ENCODE results near the gene DNAI1.
A peak's percentile ranks its signal among the peaks of the same experiment; 100 is the strongest.
"Not testable (repeated sequence)": the region's sequence is repeated elsewhere in the genome, so short reads cannot be mapped to it uniquely, and the experiment has no call there.

Gene DNAI1

GRCh38 chr9:34438465-34438864 lies 20.1 kb upstream of the DNAI1 start:
- H3K9me3 Mint-ChIP-seq; H3K4me3 Mint-ChIP-seq; H3K4me1 Mint-ChIP-seq; DNase-seq; ATAC-seq (replicated peaks); H3K27me3 Mint-ChIP-seq; H3K27ac Mint-ChIP-seq: not testable (repeated sequence)
- peaks cover 14 to 22% of the 10 kb centered on the region in 2 donors for H3K36me3 Mint-ChIP-seq

GRCh38 chr9:34440017-34440416 lies 18.6 kb upstream of the DNAI1 start:
- H3K9me3 Mint-ChIP-seq = no peaks in the 10 kb centered on the region
- H3K27ac Mint-ChIP-seq = no peak overlapping the region
- ATAC-seq (replicated peaks) = no peak
- H3K36me3 Mint-ChIP-seq = peaks cover 14 to 22% of the 10 kb centered on the region in 2 donors
- no peak overlapping the region for H3K4me3 Mint-ChIP-seq
- peaks cover 11 to 14% of the 10 kb centered on the region in 2 donors for H3K4me1 Mint-ChIP-seq
- no peak for DNase-seq
- no peaks in the 10 kb centered on the region for H3K27me3 Mint-ChIP-seq

GRCh38 chr9:34442770-34443169 lies 15.8 kb upstream of the DNAI1 start:
- H3K4me1 Mint-ChIP-seq = peaks cover 11 to 14% of the 10 kb centered on the region in 2 donors
- H3K27ac Mint-ChIP-seq = no peak overlapping the region
- H3K9me3 Mint-ChIP-seq = no peaks in the 10 kb centered on the region
- H3K4me3 Mint-ChIP-seq = no peak overlapping the region
- H3K27me3 Mint-ChIP-seq = no peaks in the 10 kb centered on the region
- no peak for ATAC-seq (replicated peaks)
- DNase-seq = no peak
- H3K36me3 Mint-ChIP-seq = peaks cover 14 to 22% of the 10 kb centered on the region in 2 donors

- DNase-seq = no peak
- Mint-ChIP-seq H3K27ac (no peak overlapping the region), H3K4me1 (peaks cover 11 to 14% of the 10 kb centered on the region in 2 donors), H3K36me3 (peaks cover 9 to 17% of the 10 kb centered on the region in 2 donors), H3K27me3 (no peaks in the 10 kb centered on the region), H3K4me3 (no peak overlapping the region), H3K9me3 (no peaks in the 10 kb centered on the region)
- ATAC-seq (replicated peaks) = no peak
These were observed 15.1 kb upstream of the DNAI1 start for GRCh38 chr9:34443533-34443932.

- H3K27ac Mint-ChIP-seq = no peak overlapping the region
- H3K4me1 Mint-ChIP-seq = peaks cover 11 to 14% of the 10 kb centered on the region in 2 donors
- no peaks in the 10 kb centered on the region for H3K27me3 Mint-ChIP-seq
- H3K9me3 Mint-ChIP-seq = no peaks in the 10 kb centered on the region
- ATAC-seq (replicated peaks) (no peak), DNase-seq (no peak)
- peaks cover 5 to 13% of the 10 kb centered on the region in 2 donors for H3K36me3 Mint-ChIP-seq
- no peak overlapping the region for H3K4me3 Mint-ChIP-seq
These were observed 14.6 kb upstream of the DNAI1 start for GRCh38 chr9:34443976-34444375.

GRCh38 chr9:34446468-34446891 lies 12.1 kb upstream of the DNAI1 start:
- ATAC-seq (replicated peaks) (no peak), DNase-seq (no peak)
- Mint-ChIP-seq H3K27ac (no peak overlapping the region), H3K36me3 (peaks cover 0 to 1% of the 10 kb centered on the region in 2 donors), H3K4me3 (no peak overlapping the region), H3K4me1 (peaks cover 16% of the 10 kb centered on the region in 2 donors), H3K9me3 (no peaks in the 10 kb centered on the region), H3K27me3 (no peaks in the 10 kb centered on the region)

- ATAC-seq (replicated peaks) = no peak
- Mint-ChIP-seq H3K27ac (no peak overlapping the region), H3K27me3 (no peaks in the 10 kb centered on the region), H3K36me3 (peaks cover 0 to 1% of the 10 kb centered on the region in 2 donors), H3K4me1 (peaks cover 19 to 21% of the 10 kb centered on the region in 2 donors), H3K9me3 (no peaks in the 10 kb centered on the region), H3K4me3 (no peak overlapping the region)
- DNase-seq = no peak
These were observed 11.7 kb upstream of the DNAI1 start for GRCh38 chr9:34446951-34447350.

- H3K4me3 Mint-ChIP-seq = no peak overlapping the region
- no peak overlapping the region for H3K27ac Mint-ChIP-seq
- DNase-seq (no peak), ATAC-seq (replicated peaks) (no peak)
- H3K9me3 Mint-ChIP-seq = no peaks in the 10 kb centered on the region
- peaks cover 17 to 30% of the 10 kb centered on the region in 2 donors for H3K4me1 Mint-ChIP-seq
- no peaks in the 10 kb centered on the region for H3K27me3 Mint-ChIP-seq
- H3K36me3 Mint-ChIP-seq = peaks cover 0 to 4% of the 10 kb centered on the region in 2 donors
These were observed 8.0 kb upstream of the DNAI1 start for GRCh38 chr9:34450644-34451043.

- Mint-ChIP-seq H3K36me3 (peaks cover 0 to 4% of the 10 kb centered on the region in 2 donors), H3K4me3 (no peak overlapping the region), H3K9me3 (no peaks in the 10 kb centered on the region), H3K27ac (no peak overlapping the region), H3K27me3 (no peaks in the 10 kb centered on the region), H3K4me1 (peaks cover 18 to 30% of the 10 kb centered on the region in 2 donors)
- ATAC-seq (replicated peaks) (no peak), DNase-seq (no peak)
These were observed 7.5 kb upstream of the DNAI1 start for GRCh38 chr9:34451135-34451534.

- Mint-ChIP-seq H3K27ac (no peak overlapping the region), H3K36me3 (peaks cover 0 to 4% of the 10 kb centered on the region in 2 donors), H3K27me3 (no peaks in the 10 kb centered on the region), H3K4me3 (no peak overlapping the region), H3K9me3 (no peaks in the 10 kb centered on the region), H3K4me1 (peaks cover 20 to 31% of the 10 kb centered on the region in 2 donors)
- ATAC-seq (replicated peaks) (peak; percentile 94 to 97), DNase-seq (peak; percentile 15)
These were observed 7.1 kb upstream of the DNAI1 start for GRCh38 chr9:34451545-34451944.

- H3K4me1 Mint-ChIP-seq = peaks cover 27 to 41% of the 10 kb centered on the region in 2 donors
- H3K27ac Mint-ChIP-seq = no peak overlapping the region
- H3K36me3 Mint-ChIP-seq = peaks cover 0 to 4% of the 10 kb centered on the region in 2 donors
- H3K4me3 Mint-ChIP-seq = no peak overlapping the region
- no peak for ATAC-seq (replicated peaks)
- no peaks in the 10 kb centered on the region for H3K9me3 Mint-ChIP-seq
- DNase-seq = no peak
- H3K27me3 Mint-ChIP-seq = peaks cover 0 to 3% of the 10 kb centered on the region in 2 donors
These were observed 6.0 kb upstream of the DNAI1 start for GRCh38 chr9:34452568-34452967.

GRCh38 chr9:34454571-34455065 lies 4.0 kb upstream of the DNAI1 start:
- no peaks in the 10 kb centered on the region for H3K9me3 Mint-ChIP-seq
- DNase-seq (no peak), ATAC-seq (replicated peaks) (peak in 1 of 2 donors; percentile 17)
- peaks cover 0 to 4% of the 10 kb centered on the region in 2 donors for H3K36me3 Mint-ChIP-seq
- H3K27me3 Mint-ChIP-seq = peaks cover 4 to 5% of the 10 kb centered on the region in 2 donors
- H3K27ac Mint-ChIP-seq = no peak overlapping the region
- H3K4me1 Mint-ChIP-seq = peaks cover 38 to 57% of the 10 kb centered on the region in 2 donors
- H3K4me3 Mint-ChIP-seq = no peak overlapping the region

GRCh38 chr9:34456151-34456550 lies 2.5 kb upstream of the DNAI1 start:
- Mint-ChIP-seq H3K36me3 (peaks cover 0 to 4% of the 10 kb centered on the region in 2 donors), H3K4me1 (peaks cover 40 to 61% of the 10 kb centered on the region in 2 donors), H3K9me3 (no peaks in the 10 kb centered on the region), H3K27ac (no peak overlapping the region), H3K27me3 (peaks cover 4 to 5% of the 10 kb centered on the region in 2 donors), H3K4me3 (no peak overlapping the region)
- no peak for DNase-seq
- no peak for ATAC-seq (replicated peaks)

- H3K4me3 Mint-ChIP-seq = peak overlapping the region; percentile 87 to 95
- ATAC-seq (replicated peaks) (no peak), DNase-seq (no peak)
- peaks cover 0 to 4% of the 10 kb centered on the region in 2 donors for H3K36me3 Mint-ChIP-seq
- H3K4me1 Mint-ChIP-seq = peaks cover 34 to 55% of the 10 kb centered on the region in 2 donors
- peaks cover 7 to 10% of the 10 kb centered on the region in 2 donors for H3K27me3 Mint-ChIP-seq
- H3K27ac Mint-ChIP-seq = no peak overlapping the region
- H3K9me3 Mint-ChIP-seq = no peaks in the 10 kb centered on the region
These were observed 1.9 kb upstream of the DNAI1 start for GRCh38 chr9:34456746-34457145.

- peaks cover 8 to 11% of the 10 kb centered on the region in 2 donors for H3K27me3 Mint-ChIP-seq
These were observed 1.2 kb upstream of the DNAI1 start for GRCh38 chr9:34457266-34458012.

More at GRCh38 chr9:34457266-34458012, 1.2 kb upstream of the DNAI1 start:
- peak overlapping the region; percentile 80 for H3K27ac Mint-ChIP-seq
- no peaks in the 10 kb centered on the region for H3K9me3 Mint-ChIP-seq
- peak overlapping the region; percentile 87 to 95 for H3K4me3 Mint-ChIP-seq
- ATAC-seq (replicated peaks) (peak; percentile 14), DNase-seq (no peak)
- peaks cover 34 to 53% of the 10 kb centered on the region in 2 donors for H3K4me1 Mint-ChIP-seq
- H3K36me3 Mint-ChIP-seq = peaks cover 0 to 3% of the 10 kb centered on the region in 2 donors
